MG63 (cell line): ENCODE results near the gene LHX3. TPM values are rescaled to one million over a fixed set of nuclear protein-coding genes. Genes with fewer than 3 reads are reported as not detected.

Experiments used
- DNase-seq: peaks from one replicate; pipeline ENCODE4 v3.0.0-alpha.2; 2020
- H3K27me3 ChIP-seq: fragments of 250-450 bp; sonication (Bioruptor Pico); 2 replicates; pipeline ENCODE4 v1.5.1; 2020; ENCODE audit warnings: mild to moderate bottlenecking, moderate library complexity
- H3K36me3 ChIP-seq: fragments of 250-450 bp; sonication (Bioruptor Pico); 2 replicates; pipeline ENCODE4 v1.5.1; 2020; ENCODE audit warnings: mild to moderate bottlenecking, moderate library complexity
- H3K4me3 ChIP-seq: fragments of 250-450 bp; sonication (Bioruptor Pico); 2 replicates; pipeline ENCODE4 v1.5.1; 2020; ENCODE audit warnings: mild to moderate bottlenecking, moderate library complexity
- H3K9me3 ChIP-seq: fragments of 250-450 bp; sonication (Bioruptor Pico); 2 replicates; pipeline ENCODE4 v1.5.1; 2020; ENCODE audit warnings: mild to moderate bottlenecking, moderate library complexity
- total RNA-seq: library from RNA; depleted of rRNA; stranded (reverse); fragments of >200 nt; shearing (Covaris generic); gene quantifications from 2 replicates; pipeline ENCODE4 v1.2.3, GENCODE V29; 2014; ENCODE audit warnings: low replicate concordance; rRNA removed

LHX3 gene
- total RNA-seq, 1 experiment from 2014 or later = not detected

DNA sequence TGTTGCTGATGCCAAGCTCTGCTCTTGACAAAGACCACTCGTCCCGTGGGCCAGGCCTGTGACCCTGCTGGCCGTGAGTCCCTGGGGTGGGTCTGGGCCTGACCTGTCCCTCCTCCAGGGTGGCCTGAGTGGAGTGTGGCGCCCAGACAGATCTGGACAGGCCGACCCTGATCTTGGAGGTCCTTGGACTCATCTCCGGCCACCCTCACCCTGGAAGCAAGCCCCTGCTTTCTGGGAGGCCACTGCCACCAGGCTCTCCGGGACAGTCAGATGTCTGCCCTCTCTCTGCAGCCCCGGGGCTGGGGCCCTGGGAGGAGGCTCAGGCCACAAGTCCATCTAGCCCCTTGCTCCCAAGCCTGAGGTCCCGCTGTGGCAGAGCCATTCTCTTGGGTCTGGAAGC is 55.1 kb downstream of the LHX3 start:
- Histone ChIP-seq H3K36me3 (no peaks in the 10 kb centered on the region), H3K27me3 (no peaks in the 10 kb centered on the region), H3K9me3 (no peaks in the 10 kb centered on the region), H3K4me3 (no peak overlapping the region)
- no peak for DNase-seq

DNA sequence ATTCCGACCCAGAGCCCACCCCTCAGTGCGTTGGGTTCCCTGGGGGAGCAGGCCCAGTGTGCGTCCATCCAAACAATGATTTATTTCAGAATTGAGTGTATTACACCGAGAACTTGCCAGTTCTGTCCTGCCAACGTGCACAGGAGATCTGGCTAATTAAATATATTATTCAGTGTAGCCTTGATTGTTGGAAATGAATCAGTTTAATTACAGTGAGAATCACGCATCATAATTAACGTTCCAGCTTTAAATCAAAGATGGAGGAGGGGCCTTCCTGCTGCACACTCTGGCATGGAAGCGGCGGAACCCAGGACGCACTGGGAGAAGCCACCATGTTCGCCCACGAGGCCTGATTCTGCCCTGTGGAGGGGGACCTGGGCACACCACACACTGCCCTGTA is 55.6 kb downstream of the LHX3 start:
- Histone ChIP-seq H3K4me3 (no peak overlapping the region), H3K9me3 (no peaks in the 10 kb centered on the region), H3K27me3 (no peaks in the 10 kb centered on the region), H3K36me3 (no peaks in the 10 kb centered on the region)
- DNase-seq = no peak

DNA sequence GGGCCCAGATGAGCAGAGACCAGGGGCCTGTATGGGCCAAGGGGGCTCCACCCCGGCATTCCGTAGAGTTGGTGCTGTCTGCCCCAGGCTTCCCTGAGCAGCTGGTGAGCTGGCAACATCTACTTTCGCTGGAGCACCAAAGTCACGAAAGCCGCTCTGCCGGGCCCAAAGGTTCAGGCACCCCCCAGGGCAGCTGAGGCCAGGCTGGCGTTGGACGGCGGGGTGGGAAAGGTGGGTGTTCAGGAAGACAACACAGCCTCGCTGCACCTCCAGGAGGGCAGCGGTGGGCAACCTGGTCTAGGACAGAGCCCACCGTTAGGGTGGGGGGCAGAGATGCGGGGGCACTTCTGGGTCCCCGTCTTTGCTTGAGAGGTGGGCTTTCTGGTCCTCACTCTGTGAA is 56.2 kb downstream of the LHX3 start:
- Histone ChIP-seq H3K27me3 (no peaks in the 10 kb centered on the region), H3K9me3 (no peaks in the 10 kb centered on the region), H3K36me3 (no peaks in the 10 kb centered on the region), H3K4me3 (no peak overlapping the region)
- DNase-seq = no peak

DNA sequence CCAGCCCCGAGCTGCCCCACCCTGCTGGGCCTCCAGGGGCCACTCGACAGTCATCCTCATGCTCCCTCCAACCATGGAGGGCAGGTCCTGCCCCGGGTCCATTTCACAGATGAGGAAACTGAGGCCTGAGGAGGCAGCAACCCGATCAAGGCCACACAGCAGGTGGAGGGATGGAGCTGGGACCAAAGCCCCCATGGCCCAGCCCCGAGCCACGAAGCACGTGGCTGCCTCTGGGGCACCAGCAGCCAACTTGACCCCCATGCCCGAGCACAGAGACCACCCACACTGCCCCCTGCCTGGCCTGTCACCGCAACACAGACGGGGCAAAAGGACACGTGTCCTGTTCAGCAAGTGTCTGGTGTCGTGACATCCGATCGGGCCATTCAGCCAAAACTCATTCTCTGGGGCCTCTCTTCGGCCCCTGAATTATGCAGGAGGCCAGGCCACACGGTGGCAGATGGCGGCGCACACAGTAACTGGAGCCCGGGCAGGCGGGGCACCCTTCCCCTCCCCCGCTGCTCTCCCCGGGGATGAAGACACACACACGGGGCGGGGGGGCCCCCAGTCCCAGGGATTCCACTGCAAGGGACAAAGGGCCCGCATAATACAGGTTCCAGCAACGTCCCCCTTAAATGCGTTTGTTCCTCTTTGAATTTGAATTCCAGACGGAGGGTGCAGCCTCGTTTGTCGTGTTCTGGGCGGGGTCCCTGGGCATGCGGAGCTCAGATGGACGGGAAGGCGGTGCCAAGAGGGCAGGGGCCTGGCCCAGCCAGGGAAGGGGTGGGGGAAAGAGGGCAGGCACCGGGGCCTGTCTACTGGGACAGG is 56.8 kb downstream of the LHX3 start:
- H3K36me3 ChIP-seq = no peaks in the 10 kb centered on the region
- no peak overlapping the region for H3K4me3 ChIP-seq
- no peaks in the 10 kb centered on the region for H3K27me3 ChIP-seq
- H3K9me3 ChIP-seq = no peaks in the 10 kb centered on the region
- no peak for DNase-seq

DNA sequence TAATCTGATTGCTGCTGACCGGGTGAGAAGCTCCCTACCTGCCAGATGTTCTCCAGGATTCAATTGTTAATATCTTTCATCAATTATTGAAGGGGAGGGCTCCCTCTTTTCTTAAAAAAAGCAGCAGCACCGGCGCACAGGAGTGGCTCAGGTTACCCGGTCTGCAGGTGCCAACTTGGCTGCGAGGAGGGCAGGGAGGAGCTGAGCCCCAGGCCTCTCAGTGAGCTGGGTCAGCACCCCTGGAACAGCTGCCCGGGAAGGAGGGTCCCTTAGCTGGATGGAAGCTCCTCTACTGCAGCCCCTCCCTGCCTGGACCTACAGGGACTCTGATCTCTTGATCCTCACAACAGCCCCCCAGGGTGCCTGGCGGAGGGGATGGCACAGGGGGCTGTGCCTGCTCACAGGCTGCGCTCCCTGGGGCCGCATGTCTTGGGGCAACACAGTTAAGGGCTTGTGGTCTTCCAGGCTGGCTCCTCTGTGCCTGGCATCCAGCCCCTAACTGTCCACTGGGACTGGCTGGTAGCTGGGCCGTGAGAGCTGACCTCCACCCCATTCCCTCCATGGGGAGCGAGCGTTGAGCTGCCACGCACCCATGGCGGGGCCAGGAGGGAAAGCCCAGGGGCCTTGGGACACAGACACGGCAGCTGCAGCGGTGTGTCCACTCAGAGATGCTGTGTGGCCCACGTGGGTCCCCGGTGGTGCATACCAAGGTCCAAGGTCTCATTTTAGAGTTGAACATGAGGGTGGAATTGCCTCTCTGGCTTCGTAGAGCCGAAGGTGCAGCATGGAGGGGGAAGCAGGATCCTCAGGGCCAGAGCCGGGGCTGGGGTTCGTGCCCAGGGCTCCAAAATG is 57.7 kb downstream of the LHX3 start:
- no peak overlapping the region for H3K4me3 ChIP-seq
- H3K9me3 ChIP-seq = no peaks in the 10 kb centered on the region
- no peaks in the 10 kb centered on the region for H3K27me3 ChIP-seq
- H3K36me3 ChIP-seq = no peaks in the 10 kb centered on the region
- DNase-seq = no peak

Other genes starting within 250 kb of the LHX3 start
- gene UBAC1, start 243.8 kb downstream of the LHX3 start, total RNA-seq = 49.9 and 81.3 TPM in 2 replicates
- gene NACC2, start 109.8 kb downstream of the LHX3 start, total RNA-seq = 13.4 and 22.4 TPM in 2 replicates
- 62.5 and 78.4 TPM in 2 replicates for gene TMEM250, start 86.3 kb downstream of the LHX3 start, total RNA-seq
- 22.7 and 28.2 TPM in 2 replicates for gene QSOX2, start 40.7 kb upstream of the LHX3 start, total RNA-seq
- gene CCDC187, start 99.0 kb upstream of the LHX3 start, total RNA-seq = 0.02 TPM in 1 of 2 replicates, not detected in the other
- gene GPSM1, start 122.4 kb upstream of the LHX3 start, total RNA-seq = 31.4 and 46.3 TPM in 2 replicates
- gene DNLZ, start 158.6 kb upstream of the LHX3 start, total RNA-seq = 15.2 and 47.9 TPM in 2 replicates
- 1.7 TPM in 1 of 2 replicates, not detected in the other for gene CARD9, start 168.5 kb upstream of the LHX3 start, total RNA-seq
- gene SNAPC4, start 195.0 kb upstream of the LHX3 start, total RNA-seq = 9.1 and 14.1 TPM in 2 replicates
- gene ENTR1, start 205.5 kb upstream of the LHX3 start, total RNA-seq = 65.6 and 95.9 TPM in 2 replicates
- 56.3 and 83.7 TPM in 2 replicates for gene PMPCA, start 205.5 kb upstream of the LHX3 start, total RNA-seq
- gene INPP5E, start 234.7 kb upstream of the LHX3 start, total RNA-seq = 2.9 and 10.4 TPM in 2 replicates